CD4-positive, alpha-beta T cell (primary cell): ENCODE results near the gene ASTN2. TPM values are rescaled to one million over a fixed set of nuclear protein-coding genes. Genes with fewer than 3 reads are reported as not detected.

Experiments used
- ATAC-seq: fragments of 200-7000 bp; cut with Tn5 transposase; one replicate; pipeline ENCODE4 v1.10.0; 2022; ENCODE audit warnings: mild to moderate bottlenecking; ENCODE audit not compliant: poor library complexity
- CTCF ChIA-PET: fragments of 350-600 bp; sonication (Branson Sonifier 250); formaldehyde crosslinking; loops from one replicate; lab custom pipeline; 2021; ENCODE audit warnings: antibody characterized with exemption, inconsistent platforms; lab: Charles Lee
- POLR2A ChIA-PET: fragments of 350-600 bp; sonication (Branson Sonifier 250); formaldehyde crosslinking; loops from one replicate; lab custom pipeline; 2021; ENCODE audit warnings: antibody characterized with exemption, inconsistent platforms; lab: Charles Lee
- DNase-seq, 14 experiments: peaks; one replicate each; pipeline ENCODE4 v3.0.0-alpha.2; 2013 to 2020; ENCODE audit warnings: mixed read lengths in 2 of 14
- H3K27ac ChIP-seq, 2 donors: one replicate each; pipeline versions ENCODE4 v1.5.1 to v1.7.0; 2013; ENCODE audit warnings: low read length in 2 of 2, low read depth in 1 of 2, mild to moderate bottlenecking in 1 of 2
- H3K27me3 ChIP-seq, 2 experiments: 1 replicate in 1 of 2; 2 replicates in 1 of 2; pipeline versions ENCODE4 v1.6.1 to v1.7.0; 2013; ENCODE audit warnings: low read length in 2 of 2, control low read depth in 1 of 2, mild to moderate bottlenecking in 1 of 2, moderate library complexity in 1 of 2; ENCODE audit not compliant: insufficient read depth in 2 of 2, control insufficient read depth in 1 of 2
- H3K36me3 ChIP-seq: one replicate; pipeline ENCODE4 v1.6.1; 2013; ENCODE audit warnings: low read length, control low read depth; ENCODE audit not compliant: insufficient read depth
- H3K4me1 ChIP-seq: one replicate; pipeline ENCODE4 v1.6.1; 2013; ENCODE audit warnings: low read length, control low read depth; ENCODE audit not compliant: insufficient read depth
- H3K4me3 ChIP-seq: one replicate; pipeline ENCODE4 v1.5.1; 2013; ENCODE audit warnings: mild to moderate bottlenecking, low read length, moderate library complexity
- H3K9me3 ChIP-seq, 2 experiments: 1 replicate in 1 of 2; 2 replicates in 1 of 2; pipeline versions ENCODE4 v1.6.1 to v1.7.0; 2013; ENCODE audit warnings: low read length in 2 of 2, mild to moderate bottlenecking in 2 of 2, control low read depth in 1 of 2, moderate library complexity in 1 of 2; ENCODE audit not compliant: control insufficient read depth in 1 of 2, insufficient read depth in 1 of 2
- H3K27ac Mint-ChIP-seq: one replicate; pipeline ENCODE4 v1.8.0; 2020; ENCODE audit warnings: mixed read lengths
- H3K27me3 Mint-ChIP-seq: one replicate; pipeline ENCODE4 v1.8.0; 2021; ENCODE audit warnings: mixed read lengths
- H3K36me3 Mint-ChIP-seq: one replicate; pipeline ENCODE4 v1.8.0; 2021; ENCODE audit warnings: low read depth, mixed read lengths
- H3K4me1 Mint-ChIP-seq: one replicate; pipeline ENCODE4 v1.8.0; 2021; ENCODE audit warnings: low read depth, mixed read lengths
- H3K4me3 Mint-ChIP-seq: one replicate; pipeline ENCODE4 v1.8.0; 2020; ENCODE audit warnings: mild to moderate bottlenecking, mixed read lengths
- H3K9me3 Mint-ChIP-seq: one replicate; pipeline ENCODE4 v1.8.0; 2020; ENCODE audit warnings: mixed read lengths
- CTCF ChIP-seq: fragments of 200-600 bp; IDR thresholded peaks from one replicate; pipeline ENCODE4 v1.8.0; 2022; ENCODE audit warnings: antibody characterized with exemption, mild to moderate bottlenecking
- intact Hi-C, 2 experiments: fragments of 100-400 bp; cut with DNase I in 1 of 2; cut with micrococcal nuclease in 1 of 2; formaldehyde crosslinking; loops; one replicate each; pipeline versions ENCODE4 v1.15.1 to v1.9.0; 2023 to 2025; cut with DNase I, micrococcal nuclease
- total RNA-seq, 174 experiments: library from RNA in 2 of 174; stranded (reverse) in 2 of 174; gene quantifications; one replicate each; pipeline ENCODE4 v1.2.3 and lab custom pipeline; 2021 to 2026

Gene ASTN2
- total RNA-seq, 2 experiments from 2014 or later = 2.3 to 2.4 TPM

GRCh38 chr9:116656977-116657376 lies 757.9 kb downstream of the ASTN2 start:
- no peak for ATAC-seq
- intact Hi-C loops = loop anchor here in 1 of 2 experiments (5.0 kb wide), 1 partner anchor 1065 kb away; no protein-coding TSS in a partner anchor
- no peaks in the 10 kb centered on the region for H3K4me1 Mint-ChIP-seq
- H3K9me3 Mint-ChIP-seq = no peaks in the 10 kb centered on the region
- DNase-seq = no peak
- no peaks in the 10 kb centered on the region for H3K4me1 ChIP-seq
- H3K4me3 Mint-ChIP-seq = no peak overlapping the region
- H3K27me3 ChIP-seq = no peaks in the 10 kb centered on the region
- TF ChIP-seq CTCF = no peak
- H3K4me3 ChIP-seq = no peak overlapping the region
- H3K36me3 ChIP-seq = no peaks in the 10 kb centered on the region
- no peak overlapping the region for H3K27ac ChIP-seq
- ChIA-PET POLR2A (no interaction called here), CTCF (interaction anchor here (0.7 kb wide), 2 partner anchors 12 to 1119 kb away, joined by 3 read pairs; no protein-coding TSS in a partner anchor)
- H3K36me3 Mint-ChIP-seq = no peaks in the 10 kb centered on the region
- no peaks in the 10 kb centered on the region for H3K9me3 ChIP-seq
- H3K27me3 Mint-ChIP-seq = no peaks in the 10 kb centered on the region
- H3K27ac Mint-ChIP-seq = no peak overlapping the region

- Mint-ChIP-seq H3K27ac (no peak overlapping the region), H3K4me3 (no peak overlapping the region), H3K9me3 (no peaks in the 10 kb centered on the region), H3K4me1 (no peaks in the 10 kb centered on the region), H3K36me3 (no peaks in the 10 kb centered on the region), H3K27me3 (no peaks in the 10 kb centered on the region)
- ATAC-seq = no peak
- H3K27ac ChIP-seq = no peak overlapping the region
- TF ChIP-seq CTCF = no peak
- ChIA-PET POLR2A (no interaction called here), CTCF (interaction anchor here (0.7 kb wide), 2 partner anchors 12 to 1119 kb away, joined by 3 read pairs; no protein-coding TSS in a partner anchor)
- H3K9me3 ChIP-seq = no peaks in the 10 kb centered on the region
- H3K4me1 ChIP-seq = no peaks in the 10 kb centered on the region
- intact Hi-C loops = loop anchor here in 1 of 2 experiments (5.0 kb wide), 1 partner anchor 1064 kb away; no protein-coding TSS in a partner anchor
- H3K4me3 ChIP-seq = no peak overlapping the region
- DNase-seq = no peak
- H3K27me3 ChIP-seq = no peaks in the 10 kb centered on the region
- H3K36me3 ChIP-seq = no peaks in the 10 kb centered on the region
These were observed 758.3 kb downstream of the ASTN2 start for GRCh38 chr9:116656501-116656971.

GRCh38 chr9:116654059-116654355 lies 760.9 kb downstream of the ASTN2 start:
- ChIA-PET CTCF (no interaction called here), POLR2A (no interaction called here)
- no peak for TF ChIP-seq CTCF
- H3K4me3 ChIP-seq = no peak overlapping the region
- intact Hi-C loops = no loop called here
- no peaks in the 10 kb centered on the region for H3K9me3 ChIP-seq
- H3K9me3 Mint-ChIP-seq = no peaks in the 10 kb centered on the region
- DNase-seq (no peak), ATAC-seq (no peak)
- no peak overlapping the region for H3K27ac ChIP-seq
- H3K36me3 ChIP-seq = no peaks in the 10 kb centered on the region
- H3K27ac Mint-ChIP-seq = no peak overlapping the region
- no peaks in the 10 kb centered on the region for H3K4me1 ChIP-seq
- H3K4me3 Mint-ChIP-seq = no peak overlapping the region
- peaks cover 17% of the 10 kb centered on the region for H3K36me3 Mint-ChIP-seq
- no peaks in the 10 kb centered on the region for H3K4me1 Mint-ChIP-seq
- no peaks in the 10 kb centered on the region for H3K27me3 ChIP-seq
- H3K27me3 Mint-ChIP-seq = no peaks in the 10 kb centered on the region
